Non-pigmented ciliary epithelial cell (primary cell): ENCODE data around the gene ZNF443.
"Not testable (repeated sequence)": the region's sequence is repeated elsewhere in the genome, so short reads cannot be mapped to it uniquely, and the experiment has no call there.

Experiments used
- DNase-seq: peaks from one replicate; pipeline ENCODE4 v3.0.0-alpha.2; 2010; ENCODE audit warnings: low read depth

Gene ZNF443

GRCh38 chr19:12440541-12441316 lies at the start of gene ZNF443:
Gene ZNF443, minus strand, starts transcription at chr19:12441021. Its CDS starts 107 bp downstream, at chr19:12440914.
- DNase-seq, result peak; percentile 87

- DNase-seq, result not testable (repeated sequence)
Observed at GRCh38 chr19:12486265-12486783, 45.5 kb upstream of the ZNF443 start.

- no peak for DNase-seq
Observed at GRCh38 chr19:12485571-12485970, 44.8 kb upstream of the ZNF443 start.

GRCh38 chr19:12485052-12485416 lies 44.2 kb upstream of the ZNF443 start:
- DNase-seq, result no peak

GRCh38 chr19:12484371-12485051 lies 43.7 kb upstream of the ZNF443 start, which contains the start of gene ZNF709:
Gene ZNF709, minus strand, starts transcription at chr19:12484816. Its CDS starts 159 bp downstream, at chr19:12484657.
- peak; percentile 38 for DNase-seq

- no peak for DNase-seq
Observed at GRCh38 chr19:12484011-12484370, 43.2 kb upstream of the ZNF443 start.

GRCh38 chr19:12482509-12482886 lies 41.7 kb upstream of the ZNF443 start:
- DNase-seq, result no peak

- DNase-seq, result no peak
Observed at GRCh38 chr19:12481781-12482508, 41.1 kb upstream of the ZNF443 start.

- no peak for DNase-seq
Observed at GRCh38 chr19:12478234-12478941, 37.6 kb upstream of the ZNF443 start.

- DNase-seq, result not testable (repeated sequence)
Observed at GRCh38 chr19:12467651-12468050, 26.8 kb upstream of the ZNF443 start.

GRCh38 chr19:12465211-12465610 lies 24.4 kb upstream of the ZNF443 start:
- DNase-seq, result no peak

GRCh38 chr19:12464769-12465168 lies 23.9 kb upstream of the ZNF443 start:
- no peak for DNase-seq

- DNase-seq, result not testable (repeated sequence)
Observed at GRCh38 chr19:12464139-12464538, 23.3 kb upstream of the ZNF443 start.

- no peak for DNase-seq
Observed at GRCh38 chr19:12453495-12453894, 12.7 kb upstream of the ZNF443 start.

- no peak for DNase-seq
Observed at GRCh38 chr19:12450844-12451243, 10.0 kb upstream of the ZNF443 start.

GRCh38 chr19:12448808-12449207 lies 8.0 kb upstream of the ZNF443 start:
- DNase-seq, result no peak

- DNase-seq, result not testable (repeated sequence)
Observed at GRCh38 chr19:12439686-12440540, 908 bp downstream of the ZNF443 start.

GRCh38 chr19:12430726-12431299 lies 10.0 kb downstream of the ZNF443 start:
- DNase-seq, result not testable (repeated sequence)

- DNase-seq, result no peak
Observed at GRCh38 chr19:12425888-12426274, 14.9 kb downstream of the ZNF443 start.

GRCh38 chr19:12425236-12425887 lies 15.5 kb downstream of the ZNF443 start:
- no peak for DNase-seq
